Cardiac septum (tissue), 1 donor: Measurements from ENCODE around the gene MRPS18A. TPM values are rescaled to one million over a fixed set of nuclear protein-coding genes. Genes with fewer than 3 reads are reported as not detected.
"Not testable (repeated sequence)": the region's sequence is repeated elsewhere in the genome, so short reads cannot be mapped to it uniquely, and the experiment has no call there.

Experiments
- DNase-seq: peaks from one replicate; pipeline ENCODE4 v3.0.0-alpha.2; 2020; ENCODE audit warnings: low spot score
- intact Hi-C: fragments of 100-400 bp; cut with DNase I; formaldehyde crosslinking; loops from one replicate; pipeline ENCODE4 v1.14.0; 2022
- total RNA-seq: library from RNA; stranded (reverse); fragmentation: NEBNext Ultra II Directional; extraction: Animal tissue kit (Norgen Biotek cat#: 25700); gene quantifications from one replicate; pipeline ENCODE4 v1.2.1, GENCODE V29; 2021
- donor health status: DM: no; HTN: no; CAD: no.

Gene MRPS18A
- total RNA-seq, 1 donor from 2014 or later: 38.4 TPM

DNA sequence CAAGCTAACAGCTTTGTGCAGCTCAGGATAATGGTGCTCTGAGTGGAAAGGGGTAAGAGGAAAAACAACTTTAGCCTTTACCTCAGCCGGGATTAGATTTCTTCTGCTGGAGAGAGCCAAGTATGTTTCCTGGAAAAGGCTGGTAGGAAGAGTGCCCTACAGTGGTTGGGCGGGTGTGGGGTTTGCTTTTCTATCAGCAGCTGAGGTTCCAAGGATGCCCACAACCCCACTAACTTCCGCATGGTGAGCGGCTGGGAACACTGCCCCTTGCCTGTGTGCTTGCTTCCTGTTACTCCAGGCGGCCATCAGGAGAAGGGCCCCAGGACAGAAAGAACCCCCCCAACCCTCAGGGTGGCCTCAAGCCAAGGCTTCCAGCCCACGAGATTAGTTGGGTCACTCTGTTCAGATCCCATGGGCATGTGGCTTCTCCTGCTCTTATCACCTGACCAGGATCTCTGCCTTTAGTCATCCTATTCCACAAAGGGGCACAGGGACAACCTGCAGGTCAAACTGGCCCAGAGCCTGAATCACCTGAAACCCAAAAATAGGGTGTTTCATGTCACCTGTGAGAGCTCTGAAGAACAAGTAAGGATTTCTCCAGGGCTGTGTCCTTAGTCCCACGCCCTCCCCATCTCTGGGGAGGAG, 10.5 kb downstream of the MRPS18A start:
- DNase-seq: no peak
- intact Hi-C loops: no loop called here

DNA sequence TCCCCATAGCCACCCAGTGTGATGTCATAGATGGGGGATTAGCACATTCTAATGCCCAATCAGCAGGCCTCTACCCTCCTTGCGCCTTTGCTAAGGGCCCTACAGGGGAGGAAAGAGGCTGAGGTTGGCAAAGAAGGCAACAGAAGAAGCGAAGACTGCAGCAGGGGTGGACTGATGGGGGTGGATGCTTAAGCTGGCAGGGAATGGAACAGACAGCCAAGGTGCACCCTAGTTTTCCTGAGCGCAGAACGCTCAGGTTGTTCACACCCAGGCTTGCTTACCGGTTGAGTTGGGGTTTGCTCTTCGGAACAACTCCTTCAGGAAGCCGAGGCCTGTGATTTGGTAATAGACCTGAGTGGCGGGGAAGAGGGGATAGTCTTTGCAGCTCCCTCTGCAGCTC, 12.7 kb downstream of the MRPS18A start:
- no peak for DNase-seq
- intact Hi-C loops: no loop called here

GRCh38 chr6:43674291-43674690, 13.3 kb downstream of the MRPS18A start:
- intact Hi-C loops: no loop called here

DNA sequence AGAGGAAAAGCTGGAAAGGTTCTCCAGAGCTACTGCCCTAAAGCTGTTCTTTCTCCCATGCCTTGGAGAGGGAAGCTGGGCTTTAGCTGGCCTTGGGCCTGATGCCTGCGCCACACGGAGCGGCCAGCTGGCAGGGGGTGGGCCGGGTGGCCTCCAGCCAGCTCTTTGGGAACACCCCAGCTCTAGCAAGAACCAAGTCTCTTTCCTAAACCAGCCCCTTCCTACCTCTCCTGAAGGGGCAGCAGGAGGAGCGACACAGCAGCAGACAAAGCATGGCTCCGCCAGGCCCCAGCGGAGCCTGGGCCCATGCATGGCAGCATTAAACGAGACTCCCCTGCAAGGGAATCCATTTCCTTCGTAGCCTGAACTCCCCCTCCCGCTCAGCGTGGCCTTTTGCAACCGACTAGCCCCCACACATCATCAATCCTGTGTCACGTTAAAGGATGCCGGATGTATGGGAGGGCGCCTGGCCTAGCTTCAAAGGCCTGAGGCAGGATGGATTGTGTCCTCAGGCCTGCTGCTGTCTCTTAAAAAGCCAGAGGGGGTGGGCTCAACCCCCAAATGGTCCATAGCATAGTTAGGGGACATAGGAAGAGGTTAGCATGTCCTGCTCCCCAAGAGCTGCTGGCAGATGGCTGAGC, 14.0 kb downstream of the MRPS18A start:
- intact Hi-C loops: no loop called here
- DNase-seq: no peak

More at GRCh38 chr6:43674291-43674690, 13.3 kb downstream of the MRPS18A start:
- no peak for DNase-seq

DNA sequence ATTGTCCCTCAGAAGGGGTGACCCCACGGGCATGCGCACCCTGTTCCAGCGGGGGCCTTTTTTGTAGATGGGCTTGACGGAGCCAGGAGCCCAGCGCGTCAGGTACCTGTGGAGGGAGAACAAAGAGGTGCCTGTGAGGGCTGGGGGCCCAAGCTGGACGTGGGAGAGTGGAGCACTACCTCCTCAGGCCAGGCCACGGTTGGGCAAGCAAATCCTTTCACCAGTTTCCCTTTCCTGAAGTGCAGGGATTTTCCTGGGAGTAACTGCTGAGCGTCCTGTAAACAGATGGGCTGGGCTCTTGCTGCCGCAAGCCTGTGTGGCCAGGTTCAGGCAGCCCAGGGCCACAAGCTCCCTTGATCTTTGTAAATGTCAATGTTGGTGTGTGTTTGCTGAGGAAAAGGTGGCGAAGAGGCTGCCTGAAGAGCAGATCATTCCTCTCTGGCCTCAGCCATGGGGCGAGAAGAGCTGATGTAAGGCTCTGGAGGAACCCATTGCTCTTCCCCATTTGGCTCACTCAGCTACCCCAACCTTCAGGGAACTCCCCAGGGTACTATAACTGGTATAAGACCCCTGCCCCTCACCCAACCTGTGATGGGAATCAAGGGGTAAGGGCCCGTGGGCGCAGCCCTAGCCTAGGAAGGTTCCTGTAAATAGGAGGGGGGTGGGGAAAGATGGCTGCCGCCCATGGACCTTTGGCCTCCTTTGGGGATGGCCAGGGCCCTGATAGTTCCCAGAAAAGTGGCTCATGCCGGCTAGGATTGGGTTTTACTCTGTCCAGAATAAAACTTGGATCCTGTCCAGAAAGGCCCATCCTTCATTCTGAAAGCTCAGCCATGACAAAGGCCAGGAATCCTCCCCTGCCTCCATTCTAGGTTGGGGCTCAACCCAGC, 15.5 kb downstream of the MRPS18A start:
- DNase-seq: no peak
- intact Hi-C loops: no loop called here

GRCh38 chr6:43671011-43671800, 16.4 kb downstream of the MRPS18A start:
- no peak for DNase-seq
- intact Hi-C loops: no loop called here

DNA sequence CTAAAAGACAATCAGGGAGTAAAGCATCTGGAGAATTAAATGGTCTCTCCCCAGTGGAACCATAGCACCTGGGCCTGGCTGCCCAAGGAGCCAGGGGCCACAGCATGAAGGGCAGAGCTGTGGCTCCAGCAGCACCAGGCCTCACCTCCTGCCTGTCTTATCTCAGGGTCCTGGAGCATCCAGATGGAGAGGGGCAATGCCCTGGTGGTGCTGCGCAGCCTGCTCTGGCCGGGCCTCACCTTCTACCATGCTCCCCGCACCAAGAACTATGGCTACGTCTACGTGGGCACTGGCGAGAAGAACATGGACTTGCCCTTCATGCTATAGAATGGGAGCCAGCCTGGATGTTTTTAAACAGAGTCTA, 17.0 kb downstream of the MRPS18A start:
- no peak for DNase-seq
- intact Hi-C loops: no loop called here

DNA sequence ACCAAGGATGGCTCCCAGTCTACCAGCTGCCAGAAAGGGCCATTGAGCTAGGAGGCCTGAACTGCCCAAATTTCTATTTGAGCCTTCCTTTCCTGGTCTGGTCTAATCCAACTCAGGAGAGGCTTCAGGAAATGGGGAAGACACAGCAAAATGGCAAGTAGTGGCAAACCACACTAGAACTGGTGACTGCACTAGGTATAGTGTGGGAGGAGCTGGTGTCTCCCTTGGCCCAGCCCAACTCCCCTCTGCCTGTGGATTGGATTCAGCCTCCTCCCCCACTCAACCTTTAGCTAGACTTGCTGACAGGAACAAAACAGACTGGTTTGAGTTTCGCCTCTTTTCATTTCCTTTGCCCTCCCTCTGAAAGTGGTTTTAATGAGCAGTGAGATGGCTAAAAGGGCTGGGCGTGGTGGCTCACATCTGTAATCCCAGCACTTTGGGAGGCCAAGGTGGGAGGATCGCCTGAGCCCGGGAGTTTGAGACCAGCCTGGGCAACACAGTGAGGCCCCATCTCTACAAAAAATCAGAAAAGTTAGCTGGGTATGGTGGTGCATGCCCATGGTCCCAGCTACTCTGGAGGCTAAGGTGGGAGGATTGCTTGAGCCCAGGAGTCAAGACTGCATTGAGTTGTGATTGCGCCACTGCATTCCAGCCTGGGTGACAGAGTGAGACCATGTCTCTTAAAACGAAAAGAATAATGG, 17.5 kb downstream of the MRPS18A start:
- intact Hi-C loops: loop anchor here (5.0 to 10.0 kb wide), 2 partner anchors 52 to 285 kb away; no protein-coding TSS in a partner anchor
- DNase-seq: no peak

GRCh38 chr6:43669050-43669921, 18.3 kb downstream of the MRPS18A start:
- peak; percentile 81 for DNase-seq
- intact Hi-C loops: loop anchor here (5.0 to 10.0 kb wide), 2 partner anchors 53 to 286 kb away; no protein-coding TSS in a partner anchor

DNA sequence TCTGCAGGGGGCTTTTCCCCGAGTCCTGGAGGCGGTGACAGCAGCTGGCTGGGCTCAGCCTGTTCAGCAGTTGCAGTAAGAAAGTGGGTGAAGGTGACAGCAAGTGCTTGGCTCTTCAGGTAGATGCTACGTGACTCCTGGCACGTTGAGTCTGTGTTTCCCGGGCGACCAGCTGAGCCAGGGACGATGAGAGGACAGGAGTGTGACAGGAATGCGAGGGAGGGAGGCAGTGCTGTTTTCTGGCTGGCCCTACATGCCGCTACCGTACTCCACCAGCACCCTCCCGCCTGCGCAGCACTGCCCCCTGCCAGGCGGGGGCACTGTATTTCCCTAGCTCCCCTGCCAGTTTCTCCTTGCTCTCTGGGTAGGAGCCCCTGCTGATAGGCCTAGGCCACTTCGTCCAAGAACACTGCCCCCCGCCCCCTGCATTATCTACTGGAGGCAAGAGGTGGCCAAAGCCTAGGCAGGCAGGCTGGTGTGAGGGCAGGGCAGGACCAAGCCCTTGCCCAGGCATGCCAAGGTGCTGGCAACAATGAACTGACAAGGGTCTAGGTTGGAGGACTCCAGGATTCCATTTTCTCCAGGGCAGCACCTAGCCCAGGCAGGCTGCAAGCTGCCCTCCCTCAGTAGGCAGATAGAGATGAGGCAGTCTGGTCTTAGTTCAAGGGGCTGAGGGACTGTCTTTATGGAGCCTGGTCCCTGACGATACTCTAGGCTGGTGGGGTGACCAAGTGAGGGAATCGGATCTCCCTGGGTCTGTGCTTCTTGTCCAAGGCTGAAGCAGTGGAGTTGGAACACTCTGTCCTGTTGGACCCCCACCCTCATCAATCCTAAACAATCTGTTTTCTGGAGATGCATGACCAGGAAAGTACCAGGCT, 19.2 kb downstream of the MRPS18A start:
- intact Hi-C loops: loop anchor here (5.0 to 10.0 kb wide), 2 partner anchors 54 to 286 kb away; no protein-coding TSS in a partner anchor
- peak; percentile 83 for DNase-seq

- DNase-seq: peak; percentile 90
- intact Hi-C loops: loop anchor here (1.0 to 10.0 kb wide), 4 partner anchors 55 to 411 kb away; no protein-coding TSS in a partner anchor
Measured at GRCh38 chr6:43667245-43668150, 20.1 kb downstream of the MRPS18A start.

DNA sequence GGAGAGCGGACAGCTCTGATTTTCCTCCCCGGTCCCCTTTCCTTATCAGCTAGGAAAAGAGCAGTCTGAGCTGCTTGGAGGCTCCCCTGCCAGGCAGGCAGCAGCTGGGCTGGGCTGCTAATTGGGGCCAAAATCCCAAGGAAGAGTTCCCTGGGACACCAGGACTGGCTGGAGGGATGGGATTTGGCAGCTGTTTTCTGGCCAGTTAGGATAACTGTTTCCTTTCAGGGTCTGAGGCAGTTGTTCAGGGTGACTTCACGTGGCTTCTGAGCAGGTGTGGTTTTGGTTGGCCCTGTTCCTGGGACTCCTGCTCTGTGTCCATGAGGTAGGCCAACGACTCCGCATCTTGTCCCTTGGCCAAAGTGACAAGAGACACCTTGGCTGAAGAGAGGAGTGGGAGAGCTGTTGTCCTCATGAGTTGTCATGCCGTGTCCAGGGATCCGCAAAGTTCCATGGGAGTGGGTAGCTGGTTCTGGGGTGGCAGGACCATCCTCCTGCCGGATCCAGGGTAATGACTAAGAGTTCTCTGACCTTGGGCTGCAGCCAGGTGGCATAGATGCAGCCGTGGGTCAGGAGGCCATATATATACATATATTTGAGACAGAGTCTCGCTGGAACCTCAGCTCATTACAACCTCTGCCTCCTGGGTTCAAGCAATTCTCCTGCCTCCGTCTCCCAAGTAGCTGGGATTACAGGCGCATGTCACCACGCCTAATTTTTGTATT, 21.2 kb downstream of the MRPS18A start:
- intact Hi-C loops: loop anchor here (2.0 to 10.0 kb wide), 3 partner anchors 56 to 288 kb away; no protein-coding TSS in a partner anchor
- no peak for DNase-seq

- intact Hi-C loops: loop anchor here (5.0 to 10.0 kb wide), 2 partner anchors 57 to 289 kb away; no protein-coding TSS in a partner anchor
Measured at GRCh38 chr6:43665376-43665775, 22.2 kb downstream of the MRPS18A start.

GRCh38 chr6:43662948-43663347, 24.6 kb downstream of the MRPS18A start:
- not testable (repeated sequence) for DNase-seq
- intact Hi-C loops: loop anchor here (10.0 kb wide), 1 partner anchor 292 kb away; no protein-coding TSS in a partner anchor

More at GRCh38 chr6:43665376-43665775, 22.2 kb downstream of the MRPS18A start:
- DNase-seq: no peak

DNA sequence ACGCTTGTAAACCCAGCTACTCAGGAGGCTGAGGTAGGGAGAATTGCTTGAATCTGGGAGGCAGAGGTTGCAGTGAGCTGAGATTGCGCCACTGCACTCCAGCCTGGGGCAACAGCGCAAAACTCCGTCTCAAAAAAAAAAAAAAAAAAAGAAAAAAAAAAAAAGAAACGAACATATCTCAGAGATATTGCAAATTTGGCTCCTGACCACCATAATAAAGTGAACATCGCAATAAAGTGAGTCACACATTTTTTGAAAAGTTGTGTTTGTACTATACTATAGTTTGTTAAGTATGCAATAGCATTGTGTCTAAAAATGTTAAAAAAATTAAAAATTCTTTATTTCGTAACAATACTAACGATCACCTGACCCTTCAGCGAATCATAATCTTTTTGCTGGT, 29.4 kb downstream of the MRPS18A start:
- intact Hi-C loops: no loop called here
- DNase-seq: no peak
